ENCODE data around the gene BMPER.

BMPER gene

GRCh38 chr7:33905389-33906032 lies at the start of gene BMPER:
Gene BMPER (plus strand): TSS chr7:33905539. CDS start chr7:33905614, 75 bp downstream.
- Mint-ChIP-seq H3K9me3 (no peaks in the 10 kb centered on the region), H3K36me3 (ENCODE audit: low read depth) (no peaks in the 10 kb centered on the region), H3K4me1 (ENCODE audit: low read depth) (peaks cover 8% of the 10 kb centered on the region), H3K27me3 (peaks cover 76% of the 10 kb centered on the region), H3K4me3 (peak within 1 kb of the TSS; percentile 76), H3K27ac (no peak within 1 kb of the TSS)

GRCh38 chr7:33861947-33862346 lies 43.4 kb upstream of the BMPER start:
- H3K36me3 Mint-ChIP-seq (ENCODE audit: low read depth) = no peaks in the 10 kb centered on the region
- no peaks in the 10 kb centered on the region for H3K9me3 Mint-ChIP-seq
- no peak overlapping the region for H3K27ac Mint-ChIP-seq

GRCh38 chr7:33862946-33863814 lies 42.2 kb upstream of the BMPER start:
- Mint-ChIP-seq H3K4me3 (no peak overlapping the region), H3K27ac (no peak overlapping the region), H3K36me3 (ENCODE audit: low read depth) (no peaks in the 10 kb centered on the region), H3K27me3 (peaks cover 6% of the 10 kb centered on the region), H3K4me1 (ENCODE audit: low read depth) (no peaks in the 10 kb centered on the region), H3K9me3 (no peaks in the 10 kb centered on the region)

More at GRCh38 chr7:33861947-33862346, 43.4 kb upstream of the BMPER start:
- Mint-ChIP-seq H3K4me1 (ENCODE audit: low read depth) (no peaks in the 10 kb centered on the region), H3K27me3 (peaks cover 12% of the 10 kb centered on the region), H3K4me3 (no peak overlapping the region)

- Mint-ChIP-seq H3K36me3 (ENCODE audit: low read depth) (no peaks in the 10 kb centered on the region), H3K4me3 (no peak overlapping the region), H3K9me3 (no peaks in the 10 kb centered on the region), H3K4me1 (ENCODE audit: low read depth) (no peaks in the 10 kb centered on the region), H3K27ac (no peak overlapping the region), H3K27me3 (no peaks in the 10 kb centered on the region)
Measured at GRCh38 chr7:33868166-33868565, 37.2 kb upstream of the BMPER start.

- no peaks in the 10 kb centered on the region for H3K27me3 Mint-ChIP-seq
Measured at GRCh38 chr7:33869176-33869575, 36.2 kb upstream of the BMPER start.

GRCh38 chr7:33870120-33870519 lies 35.2 kb upstream of the BMPER start:
- Mint-ChIP-seq H3K4me1 (ENCODE audit: low read depth) (no peaks in the 10 kb centered on the region), H3K27ac (no peak overlapping the region), H3K36me3 (ENCODE audit: low read depth) (no peaks in the 10 kb centered on the region), H3K4me3 (no peak overlapping the region), H3K9me3 (no peaks in the 10 kb centered on the region), H3K27me3 (no peaks in the 10 kb centered on the region)

More at GRCh38 chr7:33869176-33869575, 36.2 kb upstream of the BMPER start:
- H3K36me3 Mint-ChIP-seq (ENCODE audit: low read depth) = no peaks in the 10 kb centered on the region
- H3K4me1 Mint-ChIP-seq (ENCODE audit: low read depth) = no peaks in the 10 kb centered on the region
- H3K4me3 Mint-ChIP-seq = no peak overlapping the region
- no peaks in the 10 kb centered on the region for H3K9me3 Mint-ChIP-seq
- no peak overlapping the region for H3K27ac Mint-ChIP-seq

- no peaks in the 10 kb centered on the region for H3K4me1 Mint-ChIP-seq (ENCODE audit: low read depth)
- H3K27ac Mint-ChIP-seq = no peak overlapping the region
- H3K27me3 Mint-ChIP-seq = no peaks in the 10 kb centered on the region
- no peaks in the 10 kb centered on the region for H3K9me3 Mint-ChIP-seq
- no peak overlapping the region for H3K4me3 Mint-ChIP-seq
- no peaks in the 10 kb centered on the region for H3K36me3 Mint-ChIP-seq (ENCODE audit: low read depth)
Measured at GRCh38 chr7:33872870-33873269, 32.5 kb upstream of the BMPER start.

GRCh38 chr7:33873518-33873917 lies 31.8 kb upstream of the BMPER start:
- Mint-ChIP-seq H3K27me3 (no peaks in the 10 kb centered on the region), H3K4me1 (ENCODE audit: low read depth) (no peaks in the 10 kb centered on the region), H3K4me3 (no peak overlapping the region), H3K36me3 (ENCODE audit: low read depth) (no peaks in the 10 kb centered on the region), H3K27ac (no peak overlapping the region), H3K9me3 (no peaks in the 10 kb centered on the region)

- Mint-ChIP-seq H3K4me3 (no peak overlapping the region), H3K27ac (no peak overlapping the region), H3K4me1 (ENCODE audit: low read depth) (no peaks in the 10 kb centered on the region), H3K9me3 (no peaks in the 10 kb centered on the region), H3K36me3 (ENCODE audit: low read depth) (no peaks in the 10 kb centered on the region), H3K27me3 (no peaks in the 10 kb centered on the region)
Measured at GRCh38 chr7:33873981-33874750, 31.2 kb upstream of the BMPER start.

- H3K27me3 Mint-ChIP-seq = peaks cover 3% of the 10 kb centered on the region
- H3K9me3 Mint-ChIP-seq = no peaks in the 10 kb centered on the region
- H3K4me1 Mint-ChIP-seq (ENCODE audit: low read depth) = no peaks in the 10 kb centered on the region
- no peak overlapping the region for H3K27ac Mint-ChIP-seq
- H3K36me3 Mint-ChIP-seq (ENCODE audit: low read depth) = no peaks in the 10 kb centered on the region
- no peak overlapping the region for H3K4me3 Mint-ChIP-seq
Measured at GRCh38 chr7:33874943-33875342, 30.4 kb upstream of the BMPER start.

GRCh38 chr7:33876596-33877274 lies 28.6 kb upstream of the BMPER start:
- no peaks in the 10 kb centered on the region for H3K36me3 Mint-ChIP-seq (ENCODE audit: low read depth)

GRCh38 chr7:33880787-33881186 lies 24.6 kb upstream of the BMPER start:
- peaks cover 10% of the 10 kb centered on the region for H3K27me3 Mint-ChIP-seq
- no peak overlapping the region for H3K27ac Mint-ChIP-seq
- no peaks in the 10 kb centered on the region for H3K9me3 Mint-ChIP-seq
- no peaks in the 10 kb centered on the region for H3K4me1 Mint-ChIP-seq (ENCODE audit: low read depth)
- no peaks in the 10 kb centered on the region for H3K36me3 Mint-ChIP-seq (ENCODE audit: low read depth)
- no peak overlapping the region for H3K4me3 Mint-ChIP-seq

More at GRCh38 chr7:33876596-33877274, 28.6 kb upstream of the BMPER start:
- Mint-ChIP-seq H3K9me3 (no peaks in the 10 kb centered on the region), H3K4me1 (ENCODE audit: low read depth) (no peaks in the 10 kb centered on the region), H3K27me3 (peaks cover 3% of the 10 kb centered on the region), H3K27ac (no peak overlapping the region), H3K4me3 (no peak overlapping the region)

- peaks cover 10% of the 10 kb centered on the region for H3K27me3 Mint-ChIP-seq
Measured at GRCh38 chr7:33881316-33881715, 24.0 kb upstream of the BMPER start.

GRCh38 chr7:33882040-33882837 lies 23.1 kb upstream of the BMPER start:
- Mint-ChIP-seq H3K27me3 (peaks cover 10% of the 10 kb centered on the region), H3K36me3 (ENCODE audit: low read depth) (no peaks in the 10 kb centered on the region), H3K4me3 (no peak overlapping the region), H3K4me1 (ENCODE audit: low read depth) (no peaks in the 10 kb centered on the region), H3K9me3 (no peaks in the 10 kb centered on the region), H3K27ac (no peak overlapping the region)

More at GRCh38 chr7:33881316-33881715, 24.0 kb upstream of the BMPER start:
- Mint-ChIP-seq H3K9me3 (no peaks in the 10 kb centered on the region), H3K36me3 (ENCODE audit: low read depth) (no peaks in the 10 kb centered on the region), H3K27ac (no peak overlapping the region), H3K4me1 (ENCODE audit: low read depth) (no peaks in the 10 kb centered on the region), H3K4me3 (no peak overlapping the region)
